ENCODE data around the gene CAMK2A. TPM values are rescaled to one million over a fixed set of nuclear protein-coding genes. Genes with fewer than 3 reads are reported as not detected.

CAMK2A gene
- total and polyA plus RNA-seq, 2 donors (not counting 3 experiments of a cell fraction or from before 2014, with no cell fraction given), result not detected

- H3K27ac ChIP-seq (ENCODE audit: insufficient read depth, low read depth, low read length), result no peak overlapping the region
- no peaks in the 10 kb centered on the region for H4K20me1 ChIP-seq (replicated peaks; ENCODE audit: control insufficient read depth, extremely low read depth, insufficient read depth, low read length)
- H3K27me3 ChIP-seq (ENCODE audit: control insufficient read depth in 2 of 2, insufficient read depth in 2 of 2, low read length in 2 of 2), result peaks cover 22 to 46% of the 10 kb centered on the region in 2 experiments
- no peak overlapping the region for H3K4me2 ChIP-seq (ENCODE audit: insufficient read depth, low read length)
- H3K4me1 ChIP-seq (ENCODE audit: control insufficient read depth, extremely low read depth, insufficient read depth, low read length), result no peaks in the 10 kb centered on the region
- no peak overlapping the region for H3K9ac ChIP-seq (replicated peaks; ENCODE audit: extremely low read depth, insufficient read depth, low read length)
- TF ChIP-seq MYC (IDR thresholded peaks at IDR 0.05; ENCODE audit: low read depth, low read length) (no peak), MAX (IDR thresholded peaks at IDR 0.05; ENCODE audit: insufficient read depth, insufficient read length) (no peak), CTCF (IDR thresholded peaks at IDR 0.05; ENCODE audit: extremely low read depth in 1 of 2, insufficient read depth in 1 of 2, low read depth in 1 of 2, low read length in 2 of 2) (no peak), JUN (IDR thresholded peaks at IDR 0.05; ENCODE audit: borderline replicate concordance, insufficient read depth, insufficient read length, low read depth) (no peak), GATA2 (IDR thresholded peaks at IDR 0.05; ENCODE audit: insufficient read depth, insufficient read length, low read depth, low read length) (no peak), POLR2AphosphoS5 (IDR thresholded peaks at IDR 0.05; ENCODE audit: insufficient read depth, low read depth, low read length) (no peak), POLR2A (IDR thresholded peaks at IDR 0.05; ENCODE audit: low read depth, low read length) (no peak), EZH2 (IDR thresholded peaks at IDR 0.05; ENCODE audit: borderline replicate concordance, low read depth, low read length, severe bottlenecking) (no peak), FOS (IDR thresholded peaks at IDR 0.05; ENCODE audit: borderline replicate concordance, insufficient read depth, low read length) (no peak)
- POLR2A ChIA-PET, result no interaction called here
- H3K4me3 ChIP-seq (replicated peaks in 1 of 3; ENCODE audit: insufficient read depth in 1 of 3, low read depth in 1 of 3, low read length in 3 of 3), result no peak overlapping the region
- FAIRE-seq, result no peak
- no TSS peak for BruUV-seq (replicated peaks)
- H3K9me1 ChIP-seq (replicated peaks; ENCODE audit: control insufficient read depth, extremely low read depth, insufficient read depth, low read length), result no peaks in the 10 kb centered on the region
- DNase-seq (ENCODE audit: low read depth, low spot score), result no peak
- CTCF ChIA-PET, result no interaction called here
- dilution Hi-C loops (cut with MboI; ENCODE audit: extremely low pct_ligation_motif_present, low sequenced_read_pairs) (no loop called here), intact Hi-C loops (cut with micrococcal nuclease) (no loop called here)
- H2AFZ ChIP-seq (ENCODE audit: low read depth, low read length), result no peak overlapping the region
- H3K9me3 ChIP-seq (replicated peaks; ENCODE audit: control insufficient read depth, insufficient read depth, low read length), result no peaks in the 10 kb centered on the region
- H3K36me3 ChIP-seq (ENCODE audit: control insufficient read depth in 2 of 2, extremely low read depth in 1 of 2, insufficient read depth in 2 of 2, low read length in 2 of 2), result no peaks in the 10 kb centered on the region
- no peaks in the 10 kb centered on the region for H3K79me2 ChIP-seq (ENCODE audit: control insufficient read depth, insufficient read depth, low read length)
Observed at GRCh38 chr5:150279330-150280020, 10.1 kb downstream of the CAMK2A start.

Data from endothelial cell of umbilical vein (primary cell).